Gastroesophageal sphincter (tissue), 3 donors: ENCODE data around the gene SLC25A1.

Experiments
- POLR2A ChIP-seq, 2 donors: fragments of 450-650 bp; IDR thresholded peaks; one replicate each; pipeline ENCODE4 v1.6.1; 2017; ENCODE audit warnings: antibody characterized with exemption in 2 of 2, mild to moderate bottlenecking in 2 of 2, moderate library complexity in 1 of 2
- TF ChIP-seq, protein P1 (sequence below), 4 experiments: fragments of 200-600 bp in 2 of 4; fragments of 450-650 bp in 2 of 4; sonication (generic) in 1 of 4; IDR thresholded peaks; one replicate each; pipeline ENCODE4 v1.5.1; 2017 to 2019; ENCODE audit warnings: antibody characterized with exemption in 4 of 4, mild to moderate bottlenecking in 2 of 4, moderate library complexity in 2 of 4

- TF ChIP-seq, protein P1, sequence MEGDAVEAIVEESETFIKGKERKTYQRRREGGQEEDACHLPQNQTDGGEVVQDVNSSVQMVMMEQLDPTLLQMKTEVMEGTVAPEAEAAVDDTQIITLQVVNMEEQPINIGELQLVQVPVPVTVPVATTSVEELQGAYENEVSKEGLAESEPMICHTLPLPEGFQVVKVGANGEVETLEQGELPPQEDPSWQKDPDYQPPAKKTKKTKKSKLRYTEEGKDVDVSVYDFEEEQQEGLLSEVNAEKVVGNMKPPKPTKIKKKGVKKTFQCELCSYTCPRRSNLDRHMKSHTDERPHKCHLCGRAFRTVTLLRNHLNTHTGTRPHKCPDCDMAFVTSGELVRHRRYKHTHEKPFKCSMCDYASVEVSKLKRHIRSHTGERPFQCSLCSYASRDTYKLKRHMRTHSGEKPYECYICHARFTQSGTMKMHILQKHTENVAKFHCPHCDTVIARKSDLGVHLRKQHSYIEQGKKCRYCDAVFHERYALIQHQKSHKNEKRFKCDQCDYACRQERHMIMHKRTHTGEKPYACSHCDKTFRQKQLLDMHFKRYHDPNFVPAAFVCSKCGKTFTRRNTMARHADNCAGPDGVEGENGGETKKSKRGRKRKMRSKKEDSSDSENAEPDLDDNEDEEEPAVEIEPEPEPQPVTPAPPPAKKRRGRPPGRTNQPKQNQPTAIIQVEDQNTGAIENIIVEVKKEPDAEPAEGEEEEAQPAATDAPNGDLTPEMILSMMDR (IDR thresholded peaks at IDR 0.05): no peak
- TF ChIP-seq POLR2A (IDR thresholded peaks at IDR 0.05): no peak
Observed at GRCh38 chr22:19164425-19164824, 14.1 kb downstream of the SLC25A1 start.
